ENCODE results near the gene HPN. TPM values are rescaled to one million over a fixed set of nuclear protein-coding genes. Genes with fewer than 3 reads are reported as not detected.
A peak's percentile ranks its signal among the peaks of the same experiment; 100 is the strongest.

Gene HPN
- total and polyA plus RNA-seq, 2 of the 13 experiments (the other 11 are each of a cell fraction or from before 2014, with no cell fraction given): 46.7 to 261 TPM

- peak; percentile 38; the same call in 1 of the 2 replicates for TF ChIP-seq TAF1 (CRISPR knock-in tag; IDR thresholded peaks at IDR 0.05)
- no peak for TF ChIP-seq SRSF9 (IDR thresholded peaks at IDR 0.05; ENCODE audit: borderline replicate concordance, insufficient read depth, low read depth, low read length, poor library complexity, severe bottlenecking)
- TF ChIP-seq ZC3H13 (CRISPR knock-in tag; IDR thresholded peaks at IDR 0.05): 0 out of 2 replicates have a peak, but pooled peaks have one; percentile 64
- peak; percentile 81 for TF ChIP-seq REL (CRISPR knock-in tag; conservative IDR thresholded peaks at IDR 0.05)
- TF ChIP-seq GATA4 (IDR thresholded peaks at IDR 0.05; ENCODE audit: borderline replicate concordance, low read depth): peak; percentile 65; the same call in 1 of the 2 replicates
- TF ChIP-seq ZNF543 (CRISPR knock-in tag; IDR thresholded peaks at IDR 0.05): 0 out of 2 replicates have a peak, but pooled peaks have one; percentile 17
- TF ChIP-seq ZNF530 (CRISPR knock-in tag; IDR thresholded peaks at IDR 0.05; ENCODE audit: low read depth): no peak
- TF ChIP-seq CREBL2 (CRISPR knock-in tag; IDR thresholded peaks at IDR 0.05; ENCODE audit: borderline replicate concordance): no peak
- no peak for TF ChIP-seq CTCF (CRISPR knock-in tag; IDR thresholded peaks at IDR 0.05)
- no peak for TF ChIP-seq ZNF547 (CRISPR knock-in tag; IDR thresholded peaks at IDR 0.05)
- TF ChIP-seq ZNF800 (CRISPR knock-in tag; IDR thresholded peaks at IDR 0.05): no peak
- peak; percentile 76; the same call in 1 of the 2 replicates for TF ChIP-seq POLR2G (IDR thresholded peaks at IDR 0.05; ENCODE audit: low read depth, low read length)
- TF ChIP-seq ZNF44 (CRISPR knock-in tag; IDR thresholded peaks at IDR 0.05): no peak
- TF ChIP-seq ZNF558 (CRISPR knock-in tag; IDR thresholded peaks at IDR 0.05; ENCODE audit: borderline replicate concordance): no peak
- peak; percentile 68 for TF ChIP-seq RBFOX2 (IDR thresholded peaks at IDR 0.05; ENCODE audit: low read depth, low read length)
- no peak; the same call in 1 of the 2 replicates for TF ChIP-seq NR1H2 (CRISPR knock-in tag; IDR thresholded peaks at IDR 0.05; ENCODE audit: borderline replicate concordance, low read depth)
- TF ChIP-seq RARG (CRISPR knock-in tag; IDR thresholded peaks at IDR 0.05; ENCODE audit: low read depth): no peak
- 0 out of 2 replicates have a peak, but pooled peaks have one; percentile 3 for TF ChIP-seq FOXA3 (CRISPR knock-in tag; IDR thresholded peaks at IDR 0.05)
- peak; percentile 41; the same call in 1 of the 2 replicates for TF ChIP-seq SKIL (CRISPR knock-in tag; IDR thresholded peaks at IDR 0.05; ENCODE audit: borderline replicate concordance)
- TF ChIP-seq POLR2A (IDR thresholded peaks at IDR 0.05; ENCODE audit: insufficient read depth in 1 of 2, low read depth in 2 of 2, low read length in 2 of 2): peak in 1 of 2 experiments; percentile 76
- no peak for TF ChIP-seq EEA1 (CRISPR knock-in tag; IDR thresholded peaks at IDR 0.05; ENCODE audit: borderline replicate concordance)
- no peak for TF ChIP-seq ZNF430 (CRISPR knock-in tag; IDR thresholded peaks at IDR 0.05)
- 0 out of 2 replicates have a peak, but pooled peaks have one; percentile 24 for TF ChIP-seq ZNF234 (CRISPR knock-in tag; conservative IDR thresholded peaks at IDR 0.05)
- TF ChIP-seq NFYB (CRISPR knock-in tag; IDR thresholded peaks at IDR 0.05): peak; percentile 62
- TF ChIP-seq PCBP1 (IDR thresholded peaks at IDR 0.05; ENCODE audit: borderline replicate concordance, low read depth, low read length): no peak
Measured at GRCh38 chr19:35041548-35042055, at the start of gene HPN (continued).
